ENCODE results near the gene BRMS1. TPM values are rescaled to one million over a fixed set of nuclear protein-coding genes. Genes with fewer than 3 reads are reported as not detected.

Gene BRMS1
- total RNA-seq, 1 experiment from 2014 or later, result 80.5 TPM

GRCh38 chr11:66297610-66298009 lies 47.3 kb downstream of the BRMS1 start:
- Histone ChIP-seq H3K4me1 (ENCODE audit: control insufficient read depth, insufficient read depth, low read length) (no peaks in the 10 kb centered on the region), H3K27ac (ENCODE audit: low read length) (no peak overlapping the region), H3K36me3 (ENCODE audit: control insufficient read depth, insufficient read depth, low read length) (no peaks in the 10 kb centered on the region), H3K9me3 (ENCODE audit: control insufficient read depth, insufficient read depth, low read depth, low read length) (no peaks in the 10 kb centered on the region), H3K27me3 (ENCODE audit: control insufficient read depth, insufficient read depth, low read length) (no peaks in the 10 kb centered on the region), H3K4me3 (ENCODE audit: low read depth in 2 of 2, low read length in 2 of 2) (no peak overlapping the region)
- ChIA-PET POLR2A (interaction anchor here (1.2 kb wide), 1 partner anchor 9 kb away, joined by 9 read pairs; the partner anchor contains the start of gene YIF1A), CTCF (no interaction called here)
- in situ Hi-C loops (cut with HindIII; ENCODE audit: low pct_unique_long_range_greater_than_20kb, low sequenced_read_pairs), result no loop called here
- ATAC-seq, result no peak
- BruUV-seq (replicated peaks), result no TSS peak
- intact Hi-C loops (cut with micrococcal nuclease; ENCODE audit: unreplicated experiment), result no loop called here
- no peak for DNase-seq (ENCODE audit: low read depth, low spot score)
- TF ChIP-seq CTCF (IDR thresholded peaks at IDR 0.05) (no peak), SIN3A (IDR thresholded peaks at IDR 0.05; ENCODE audit: borderline replicate concordance, insufficient read depth, low read depth, low read length) (no peak), POLR2AphosphoS5 (IDR thresholded peaks at IDR 0.05; ENCODE audit: low read depth, low read length) (no peak), REST (IDR thresholded peaks at IDR 0.05; ENCODE audit: insufficient read depth in 1 of 2, low read depth in 2 of 2, low read length in 1 of 2) (no peak), TCF7L2 (IDR thresholded peaks at IDR 0.05; ENCODE audit: low read depth, low read length) (no peak)

- TF ChIP-seq TCF7L2 (IDR thresholded peaks at IDR 0.05; ENCODE audit: low read depth, low read length) (no peak), POLR2AphosphoS5 (IDR thresholded peaks at IDR 0.05; ENCODE audit: low read depth, low read length) (no peak), SIN3A (IDR thresholded peaks at IDR 0.05; ENCODE audit: borderline replicate concordance, insufficient read depth, low read depth, low read length) (no peak), CTCF (IDR thresholded peaks at IDR 0.05) (no peak), REST (IDR thresholded peaks at IDR 0.05; ENCODE audit: insufficient read depth in 1 of 2, low read depth in 2 of 2, low read length in 1 of 2) (no peak)
- ChIA-PET CTCF (no interaction called here), POLR2A (no interaction called here)
- Histone ChIP-seq H3K4me3 (ENCODE audit: low read depth in 2 of 2, low read length in 2 of 2) (no peak overlapping the region), H3K27ac (ENCODE audit: low read length) (no peak overlapping the region), H3K9me3 (ENCODE audit: control insufficient read depth, insufficient read depth, low read depth, low read length) (no peaks in the 10 kb centered on the region), H3K27me3 (ENCODE audit: control insufficient read depth, insufficient read depth, low read length) (no peaks in the 10 kb centered on the region), H3K36me3 (ENCODE audit: control insufficient read depth, insufficient read depth, low read length) (no peaks in the 10 kb centered on the region), H3K4me1 (ENCODE audit: control insufficient read depth, insufficient read depth, low read length) (peaks cover 3% of the 10 kb centered on the region; the same call in 1 of the 2 replicates)
- in situ Hi-C loops (cut with HindIII; ENCODE audit: low pct_unique_long_range_greater_than_20kb, low sequenced_read_pairs), result no loop called here
- no TSS peak for BruUV-seq (replicated peaks)
- ATAC-seq (no peak), DNase-seq (ENCODE audit: low read depth, low spot score) (no peak)
- intact Hi-C loops (cut with micrococcal nuclease; ENCODE audit: unreplicated experiment), result no loop called here
Measured at GRCh38 chr11:66294626-66295620, 50.0 kb downstream of the BRMS1 start.
